T-helper 2 cell treated with Interferon-gamma antibody and Interleukin-4, amounts not matched to agents 5 μg/mL and 100 μg/mL, for 36 hours (primary cell): ENCODE results near the gene SPATA31C2.

Source experiments
- DNase-seq: peaks from one replicate; pipeline ENCODE4 v3.0.0; 2021; ENCODE audit warnings: low spot score
- H3K27ac Mint-ChIP-seq: one replicate; pipeline ENCODE4 v1.8.0; 2021; ENCODE audit warnings: mild to moderate bottlenecking, mixed read lengths
- H3K27me3 Mint-ChIP-seq: one replicate; pipeline ENCODE4 v1.8.0; 2021; ENCODE audit warnings: low read depth, mixed read lengths
- H3K36me3 Mint-ChIP-seq: one replicate; pipeline ENCODE4 v1.8.0; 2021; ENCODE audit warnings: low read depth, mixed read lengths
- H3K4me1 Mint-ChIP-seq: one replicate; pipeline ENCODE4 v1.8.0; 2021; ENCODE audit warnings: low read depth, mixed read lengths
- H3K4me3 Mint-ChIP-seq: one replicate; pipeline ENCODE4 v1.8.0; 2022; ENCODE audit warnings: mild to moderate bottlenecking, moderate library complexity, mixed read lengths
- H3K9me3 Mint-ChIP-seq: one replicate; pipeline ENCODE4 v1.8.0; 2021; ENCODE audit warnings: mixed read lengths

SPATA31C2 gene

DNA sequence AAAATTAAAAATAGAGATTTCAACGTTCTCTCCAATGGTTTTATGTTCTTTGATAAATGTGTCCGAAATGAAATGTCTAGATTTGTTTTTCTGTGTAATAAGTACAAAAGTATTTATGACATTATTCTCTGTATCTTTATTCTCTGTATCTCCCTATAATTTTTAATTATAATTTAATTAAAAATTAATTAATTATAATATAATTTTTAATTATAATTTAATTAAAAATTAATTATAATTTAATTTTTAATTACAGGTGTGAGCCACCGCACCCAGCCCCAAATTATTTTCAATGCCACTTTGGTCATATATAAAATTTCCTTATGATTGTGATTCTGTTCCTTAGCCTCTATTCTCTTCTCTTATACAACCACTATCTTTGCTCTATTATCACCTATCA is 28.2 kb downstream of the SPATA31C2 start:
- Mint-ChIP-seq H3K9me3 (no peaks in the 10 kb centered on the region), H3K27me3 (peaks cover 23% of the 10 kb centered on the region), H3K4me1 (no peaks in the 10 kb centered on the region)

DNA sequence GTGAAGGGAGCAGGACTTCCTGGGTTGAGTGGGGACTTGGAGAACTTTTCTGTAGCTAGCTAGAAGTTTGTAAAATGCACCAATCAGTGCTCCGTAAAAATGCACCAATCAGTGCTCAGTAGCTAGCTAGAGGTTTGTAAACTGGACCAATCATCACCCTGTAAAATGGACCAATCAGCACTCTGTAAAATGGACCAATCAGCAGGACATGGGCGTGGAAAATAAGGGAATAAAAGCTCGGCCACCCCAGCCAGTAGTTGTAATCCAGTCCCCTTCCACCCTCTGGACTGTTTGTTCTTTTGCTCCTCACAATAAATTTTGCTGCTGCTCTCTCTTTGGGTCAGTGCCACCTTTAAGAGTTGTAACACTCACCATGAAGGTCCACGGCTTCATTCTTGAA is 29.5 kb downstream of the SPATA31C2 start:
- no peak for DNase-seq
- Mint-ChIP-seq H3K4me1 (no peaks in the 10 kb centered on the region), H3K27me3 (peaks cover 28% of the 10 kb centered on the region), H3K27ac (no peak overlapping the region), H3K4me3 (no peak overlapping the region), H3K36me3 (no peaks in the 10 kb centered on the region), H3K9me3 (no peaks in the 10 kb centered on the region)

More for the DNA sequence above, 28.2 kb downstream of the SPATA31C2 start:
- no peak overlapping the region for H3K4me3 Mint-ChIP-seq
- no peak overlapping the region for H3K27ac Mint-ChIP-seq
- H3K36me3 Mint-ChIP-seq, result no peaks in the 10 kb centered on the region
- DNase-seq, result no peak

DNA sequence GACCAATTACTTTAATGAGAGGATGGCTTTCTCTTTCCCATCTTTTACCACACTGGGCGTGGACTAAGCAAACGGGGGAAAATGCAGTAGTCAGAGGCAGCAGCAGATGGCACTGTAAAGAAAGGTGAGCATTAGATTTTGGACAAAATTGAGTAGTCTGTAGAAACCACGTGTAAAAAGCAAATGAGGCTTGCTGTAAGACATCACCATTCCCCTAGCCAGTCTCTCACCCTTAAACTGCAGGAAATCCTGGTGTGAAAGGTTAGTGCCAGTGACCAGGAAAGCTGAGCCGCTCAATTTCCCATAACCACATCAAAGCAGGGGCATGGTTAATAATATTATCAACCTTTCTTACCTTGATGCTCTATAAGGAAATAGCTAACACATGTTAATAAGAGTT is 31.8 kb downstream of the SPATA31C2 start:
- no peak overlapping the region for H3K4me3 Mint-ChIP-seq
- no peaks in the 10 kb centered on the region for H3K4me1 Mint-ChIP-seq
- no peak for DNase-seq
- no peaks in the 10 kb centered on the region for H3K9me3 Mint-ChIP-seq
- no peak overlapping the region for H3K27ac Mint-ChIP-seq
- peaks cover 32% of the 10 kb centered on the region for H3K27me3 Mint-ChIP-seq
- H3K36me3 Mint-ChIP-seq, result no peaks in the 10 kb centered on the region

DNA sequence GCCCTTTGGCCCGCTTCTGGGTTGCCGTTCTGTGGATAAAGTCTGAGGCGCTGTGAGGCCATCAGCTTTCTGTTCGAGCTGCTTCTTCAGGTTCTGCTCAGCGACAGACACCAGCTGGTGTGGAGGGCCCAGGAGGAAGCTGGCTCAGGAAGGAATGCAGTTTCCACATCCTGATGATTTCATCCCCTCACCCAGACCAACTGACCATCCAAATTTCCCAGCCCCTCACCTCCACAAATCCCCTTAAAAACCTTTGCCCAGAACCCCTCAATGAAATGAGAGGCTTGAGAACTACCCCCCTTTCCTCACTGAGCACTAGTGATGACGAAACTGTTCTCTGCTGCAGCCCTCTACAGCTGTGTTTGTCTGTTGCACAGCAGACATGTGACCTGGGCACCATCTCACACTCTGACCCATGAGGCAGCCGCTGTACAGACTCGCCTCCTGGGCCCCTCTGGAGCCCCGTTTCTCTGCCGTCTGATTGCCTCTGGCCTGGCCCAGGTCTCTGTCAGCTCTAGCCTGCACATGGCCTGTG is 45.4 kb downstream of the SPATA31C2 start:
- Mint-ChIP-seq H3K4me3 (no peak overlapping the region), H3K36me3 (no peaks in the 10 kb centered on the region), H3K9me3 (no peaks in the 10 kb centered on the region), H3K4me1 (no peaks in the 10 kb centered on the region), H3K27ac (no peak overlapping the region), H3K27me3 (no peaks in the 10 kb centered on the region)
- DNase-seq, result no peak

GRCh38 chr9:88090151-88090581 is 48.1 kb downstream of the SPATA31C2 start:
- no peaks in the 10 kb centered on the region for H3K4me1 Mint-ChIP-seq
- no peaks in the 10 kb centered on the region for H3K9me3 Mint-ChIP-seq
- H3K27ac Mint-ChIP-seq, result no peak overlapping the region
- DNase-seq, result no peak
- no peaks in the 10 kb centered on the region for H3K36me3 Mint-ChIP-seq
- no peak overlapping the region for H3K4me3 Mint-ChIP-seq
- H3K27me3 Mint-ChIP-seq, result no peaks in the 10 kb centered on the region

GRCh38 chr9:88087906-88088305 is 50.4 kb downstream of the SPATA31C2 start:
- DNase-seq, result no peak
- H3K27ac Mint-ChIP-seq, result no peak overlapping the region
- H3K36me3 Mint-ChIP-seq, result no peaks in the 10 kb centered on the region
- H3K4me3 Mint-ChIP-seq, result no peak overlapping the region
- no peaks in the 10 kb centered on the region for H3K4me1 Mint-ChIP-seq
- H3K9me3 Mint-ChIP-seq, result no peaks in the 10 kb centered on the region
- H3K27me3 Mint-ChIP-seq, result peaks cover 4% of the 10 kb centered on the region

DNA sequence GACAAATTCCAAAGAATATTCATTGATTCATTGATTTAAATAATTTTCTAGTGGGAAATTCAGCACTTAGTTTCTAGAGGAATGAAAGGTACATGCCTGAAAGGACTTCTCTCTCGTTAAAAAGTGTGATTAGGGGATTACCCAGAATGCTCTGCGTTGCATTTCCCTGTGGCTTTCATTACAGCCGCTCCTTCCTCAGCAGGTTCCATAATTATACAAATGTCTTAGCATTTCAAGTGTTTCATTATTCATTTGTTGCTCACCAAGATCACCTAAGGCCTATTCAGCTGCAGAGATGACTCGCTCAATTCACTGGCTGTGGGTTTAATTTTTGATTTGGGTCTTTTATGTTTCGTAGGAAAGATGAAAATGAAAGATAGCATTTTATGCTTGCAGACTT is 52.8 kb downstream of the SPATA31C2 start:
- no peak for DNase-seq
- H3K27ac Mint-ChIP-seq, result no peak overlapping the region
- H3K36me3 Mint-ChIP-seq, result no peaks in the 10 kb centered on the region
- H3K4me3 Mint-ChIP-seq, result no peak overlapping the region
- H3K27me3 Mint-ChIP-seq, result peaks cover 4% of the 10 kb centered on the region
- no peaks in the 10 kb centered on the region for H3K4me1 Mint-ChIP-seq
- no peaks in the 10 kb centered on the region for H3K9me3 Mint-ChIP-seq

- H3K36me3 Mint-ChIP-seq, result no peaks in the 10 kb centered on the region
- H3K4me1 Mint-ChIP-seq, result no peaks in the 10 kb centered on the region
- no peak overlapping the region for H3K4me3 Mint-ChIP-seq
- peaks cover 9% of the 10 kb centered on the region for H3K27me3 Mint-ChIP-seq
- no peak overlapping the region for H3K27ac Mint-ChIP-seq
- DNase-seq, result no peak
- no peaks in the 10 kb centered on the region for H3K9me3 Mint-ChIP-seq
Measured at GRCh38 chr9:88084357-88085183, 53.7 kb downstream of the SPATA31C2 start.
